DMS 273 treated with DMSO at 0.1 percent for 48 hours (cell line): ENCODE data around the gene SLC46A1.

Experiments used
- DNase-seq: peaks from one replicate; lab custom pipeline; 2025; lab: John Stamatoyannopoulos, UW

The SLC46A1 gene

DNA sequence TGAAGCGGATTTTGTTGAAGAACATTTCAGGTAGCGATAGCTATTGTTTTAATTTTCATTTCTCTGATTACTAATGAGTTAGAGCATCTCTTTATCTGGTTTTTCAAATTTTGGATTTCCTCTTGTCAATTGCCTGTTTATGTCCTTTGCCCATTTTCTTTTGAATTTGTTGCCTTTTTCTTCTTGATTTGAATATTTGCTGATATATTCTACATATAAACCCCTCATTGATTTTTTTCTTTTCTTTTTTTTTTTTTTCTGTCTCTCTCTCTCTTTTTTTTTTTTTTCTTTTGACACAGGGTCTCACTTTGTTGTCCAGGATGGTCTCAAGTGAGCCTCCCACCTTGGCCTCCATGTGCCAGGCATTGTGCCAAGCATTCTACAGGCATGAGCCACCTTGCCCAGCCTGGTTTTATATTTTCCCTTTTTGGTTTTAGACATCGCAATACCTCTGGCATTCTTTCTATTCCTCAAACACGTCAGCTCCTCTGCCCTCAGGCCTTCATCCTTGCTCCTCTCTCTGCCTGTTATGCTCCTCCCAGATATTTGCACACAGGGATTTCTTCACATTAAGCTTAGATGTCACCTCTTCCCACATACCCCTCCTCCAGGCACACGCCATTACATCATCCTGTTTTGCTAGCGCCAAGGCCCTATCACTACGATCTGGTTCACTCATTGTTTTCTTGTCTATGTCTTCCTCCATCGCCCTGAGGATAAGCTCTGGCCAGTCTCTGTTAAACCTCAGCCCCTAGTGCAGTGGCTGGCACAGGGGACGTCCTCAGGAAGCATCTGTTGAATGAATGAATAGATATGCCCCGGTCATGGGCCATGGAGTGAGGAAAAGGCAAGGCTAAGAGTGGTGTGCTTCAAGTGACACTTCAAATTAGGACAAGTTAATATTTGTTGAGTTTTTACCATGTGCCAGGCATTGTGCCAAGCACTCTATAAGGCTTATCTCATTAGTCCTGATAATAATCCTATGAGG, 25.9 kb downstream of the SLC46A1 start:
- no peak for DNase-seq

DNA sequence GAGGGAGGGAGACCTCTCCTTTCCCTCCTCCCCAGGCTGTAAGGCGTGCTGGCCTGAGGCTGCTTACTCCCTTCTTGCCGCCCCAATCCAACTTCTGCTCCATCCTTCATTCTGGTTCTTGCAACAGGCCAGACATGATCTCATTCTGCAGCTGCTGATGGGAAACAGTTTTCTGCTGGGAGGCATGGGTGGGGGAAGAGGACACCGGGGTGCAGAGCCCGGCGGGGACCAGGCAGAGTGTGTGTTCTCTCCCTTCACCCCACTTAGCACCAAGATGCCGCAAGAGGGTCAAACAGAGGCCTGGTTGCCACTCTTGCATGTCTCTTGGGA, 33.1 kb downstream of the SLC46A1 start:
- DNase-seq, result no peak

DNA sequence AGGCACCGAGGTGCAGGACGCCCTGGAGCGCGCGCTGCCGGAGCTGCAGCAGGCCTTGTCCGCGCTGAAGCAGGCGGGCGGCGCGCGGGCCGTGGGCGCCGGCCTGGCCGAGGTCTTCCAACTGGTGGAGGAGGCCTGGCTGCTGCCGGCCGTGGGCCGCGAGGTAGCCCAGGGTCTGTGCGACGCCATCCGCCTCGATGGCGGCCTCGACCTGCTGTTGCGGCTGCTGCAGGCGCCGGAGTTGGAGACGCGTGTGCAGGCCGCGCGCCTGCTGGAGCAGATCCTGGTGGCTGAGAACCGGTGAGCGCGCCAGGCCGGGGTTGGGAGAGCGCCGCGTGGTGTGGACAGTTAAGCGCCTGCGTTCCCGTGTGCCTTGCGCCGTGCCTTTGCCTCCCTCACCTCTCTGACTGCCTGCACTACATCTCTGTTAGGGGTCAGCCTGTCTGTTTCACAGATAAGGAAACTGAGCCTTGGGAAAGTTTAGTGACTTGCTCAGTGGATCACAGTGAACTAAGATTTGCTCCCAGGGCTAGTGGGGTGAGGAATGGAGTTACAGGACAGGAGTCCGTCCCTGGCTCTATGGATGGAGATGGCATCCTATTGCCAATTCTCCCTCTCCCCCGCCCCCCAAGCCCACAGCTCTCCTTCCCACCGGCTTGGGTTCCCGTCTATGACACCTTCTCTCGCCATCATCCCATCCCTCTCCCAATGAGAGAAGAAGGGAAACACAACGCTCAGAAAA, 33.6 kb downstream of the SLC46A1 start:
- no peak for DNase-seq

DNA sequence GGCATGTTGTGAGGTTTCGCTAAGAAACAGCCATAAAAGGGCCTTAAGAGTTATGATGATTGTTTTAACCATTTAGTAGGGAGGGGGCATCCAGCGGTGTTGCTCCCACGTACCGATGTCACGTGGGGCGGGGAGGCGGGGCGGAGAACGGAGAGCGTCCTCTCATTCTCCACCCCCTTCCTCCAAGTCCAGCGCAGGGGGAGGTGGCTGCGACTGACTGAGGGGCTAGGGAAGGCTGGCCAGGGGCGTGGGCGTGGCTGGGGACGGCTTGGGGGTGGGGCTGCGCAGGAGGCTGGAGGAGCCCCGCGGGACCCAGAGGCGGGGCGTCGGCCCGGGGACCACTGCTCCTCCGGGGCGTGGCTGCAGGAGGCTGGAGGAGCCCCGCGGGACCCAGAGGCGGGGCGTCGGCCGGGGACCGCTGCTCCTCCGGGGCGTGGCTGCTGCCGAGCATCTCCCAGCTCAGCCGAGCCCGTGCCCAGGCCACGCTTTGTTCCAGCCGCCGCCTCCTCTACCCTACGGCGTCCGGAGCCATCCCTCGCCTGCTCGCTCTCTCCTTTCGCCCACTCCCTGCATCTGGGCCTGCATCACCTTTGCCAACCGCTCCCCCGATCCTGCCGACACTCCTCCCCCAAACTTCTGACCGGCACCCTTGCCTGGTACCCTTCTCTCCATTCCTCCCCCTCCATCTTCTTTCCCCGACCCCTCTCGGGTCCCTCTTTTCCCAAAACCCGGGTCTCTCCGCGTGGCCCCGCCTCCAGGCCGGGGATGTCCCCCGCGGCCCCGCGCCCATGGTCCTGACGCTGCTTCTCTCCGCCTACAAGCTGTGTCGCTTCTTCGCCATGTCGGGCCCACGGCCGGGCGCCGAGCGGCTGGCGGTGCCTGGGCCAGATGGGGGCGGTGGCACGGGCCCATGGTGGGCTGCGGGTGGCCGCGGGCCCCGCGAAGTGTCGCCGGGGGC, 34.5 kb downstream of the SLC46A1 start, which contains the start of gene SARM1:
SARM1 (plus strand) TSS at position 450 of the 958 bp plus-strand sequence; CDS start at position 789, 339 bp downstream.
- DNase-seq, result peak; percentile 83

DNA sequence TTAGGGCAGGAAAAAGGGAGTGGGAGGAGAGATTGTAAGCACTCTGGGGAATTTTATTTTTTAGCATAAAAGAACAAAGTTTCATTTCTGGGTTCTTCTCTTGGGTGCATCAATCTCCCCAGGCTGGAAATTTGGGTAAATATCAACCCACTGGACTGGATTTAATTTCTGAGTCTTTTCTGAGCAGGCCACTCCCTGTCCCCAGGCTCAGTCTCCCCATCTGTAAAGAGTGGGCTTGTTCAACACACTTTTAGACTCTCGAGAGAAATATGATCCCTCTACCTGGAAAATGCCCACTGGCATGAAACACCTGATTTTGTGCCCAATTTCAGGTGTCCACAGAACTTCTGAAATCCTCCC, 35.3 kb downstream of the SLC46A1 start:
- no peak for DNase-seq

DNA sequence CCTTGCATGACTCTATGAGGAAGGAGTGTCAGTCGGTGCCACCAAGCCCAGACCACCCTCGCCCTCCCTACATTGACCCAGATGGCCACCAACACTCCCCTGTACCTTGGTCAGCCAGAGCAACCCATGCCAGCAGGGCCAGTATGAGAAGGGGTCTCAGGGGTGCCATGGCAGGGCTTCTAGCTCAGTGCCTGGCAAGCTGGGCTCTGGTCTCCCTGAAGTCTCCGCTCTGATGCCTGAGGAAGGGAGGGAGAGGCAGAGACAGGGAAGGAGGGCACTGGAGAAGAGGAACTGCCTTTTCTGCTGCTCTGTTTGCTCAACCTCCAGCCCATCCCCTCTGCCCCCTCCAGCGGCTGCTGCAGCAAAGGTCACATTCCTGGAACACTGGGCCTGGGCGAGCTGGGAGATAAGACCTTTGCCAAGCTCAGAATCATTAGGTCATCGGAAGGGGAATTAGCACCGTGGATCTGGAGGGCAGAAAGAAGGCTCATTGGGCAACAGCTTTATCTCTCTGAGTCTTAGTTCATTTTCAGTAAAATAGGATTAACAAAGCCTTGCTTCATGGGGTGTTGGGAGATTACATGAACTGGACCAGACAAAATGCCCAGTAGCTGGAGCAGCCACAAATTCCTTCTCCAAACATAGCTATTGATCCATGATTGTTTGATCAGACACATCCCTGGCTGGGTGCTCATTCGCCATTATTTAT, 35.8 kb downstream of the SLC46A1 start, which contains the start of gene VTN:
VTN (minus strand) TSS at position 273 of the 709 bp plus-strand sequence; CDS start at position 169, 104 bp downstream.
- no peak for DNase-seq

DNA sequence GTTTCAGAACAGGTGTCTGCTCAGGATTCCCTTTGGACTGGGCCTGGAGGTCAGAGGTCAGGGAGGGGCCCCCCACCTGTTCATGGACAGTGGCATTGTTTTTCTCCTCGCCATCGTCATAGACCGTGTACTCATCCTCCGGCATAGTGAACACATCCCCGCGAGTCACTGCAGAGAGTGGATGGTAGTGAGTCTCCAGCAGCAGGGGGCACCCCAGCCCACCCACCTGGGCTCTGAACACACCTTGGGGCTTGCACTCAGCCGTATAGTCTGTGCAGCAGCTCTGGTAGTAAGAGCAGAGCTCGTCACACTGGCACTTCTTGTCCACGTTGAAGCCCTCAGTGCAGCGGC, 36.4 kb downstream of the SLC46A1 start:
- no peak for DNase-seq

DNA sequence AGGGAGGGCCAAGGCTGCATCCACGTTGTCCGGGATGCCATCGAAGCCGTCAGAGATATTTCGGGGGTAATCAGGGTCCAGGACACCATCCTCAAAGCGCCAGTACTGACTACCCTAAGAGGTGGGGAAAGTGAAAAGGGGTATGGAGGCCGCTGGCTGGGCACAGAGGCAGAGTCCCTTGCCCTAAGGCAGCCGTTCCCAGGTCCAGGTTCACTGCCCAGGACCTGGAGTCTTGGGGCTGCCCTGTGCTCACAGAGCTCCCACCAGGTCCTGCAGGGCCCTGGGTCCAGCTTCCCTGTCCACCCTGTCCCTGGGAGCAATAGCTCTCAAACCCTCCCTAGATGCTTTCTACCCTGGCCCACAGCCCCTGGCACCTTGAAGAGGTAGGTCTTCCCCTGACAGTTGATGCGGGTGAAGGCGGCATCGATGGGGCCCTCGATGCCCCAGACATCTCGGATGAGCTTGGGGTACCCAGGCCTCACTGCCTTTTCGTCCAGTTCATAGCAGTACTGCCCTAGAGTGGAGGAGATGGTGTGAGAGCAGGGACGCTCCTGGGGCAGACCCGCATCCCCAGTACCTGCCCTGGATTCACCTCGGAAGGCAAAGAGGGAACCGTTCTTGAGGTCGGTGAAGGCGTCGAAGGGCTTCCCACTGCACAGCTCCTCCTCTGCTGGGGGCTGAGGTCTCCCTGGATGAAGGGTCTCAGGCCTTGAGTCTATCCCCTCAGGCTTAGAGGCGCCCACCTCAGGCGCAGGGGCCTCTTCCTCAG, 36.9 kb downstream of the SLC46A1 start:
- DNase-seq, result no peak

DNA sequence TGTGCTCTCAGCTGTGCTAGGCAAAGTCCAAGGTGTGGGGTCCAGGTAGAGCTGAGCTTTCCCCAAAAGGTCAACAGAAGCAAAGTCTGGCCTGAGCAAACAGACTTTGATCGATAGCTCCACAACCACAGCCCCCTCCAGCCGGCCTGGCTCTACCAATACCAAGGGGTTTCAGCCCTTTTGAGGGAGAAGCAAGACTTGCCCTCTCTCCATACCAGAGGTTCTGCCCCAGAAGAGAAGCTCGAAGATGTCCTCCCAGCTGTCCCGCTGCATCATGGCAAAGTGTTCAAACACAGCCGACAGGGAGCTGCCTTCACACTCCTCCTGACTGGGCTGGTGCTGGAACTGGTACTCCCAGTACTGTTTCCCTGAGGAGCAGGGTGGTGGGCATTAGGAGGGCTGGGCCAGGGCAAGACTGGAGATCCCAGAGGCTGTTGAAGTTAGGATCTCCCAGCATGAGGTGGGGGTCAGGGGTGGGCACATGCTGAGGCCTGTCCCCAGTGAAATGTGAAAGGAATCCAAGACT, 37.6 kb downstream of the SLC46A1 start:
- DNase-seq, result no peak

DNA sequence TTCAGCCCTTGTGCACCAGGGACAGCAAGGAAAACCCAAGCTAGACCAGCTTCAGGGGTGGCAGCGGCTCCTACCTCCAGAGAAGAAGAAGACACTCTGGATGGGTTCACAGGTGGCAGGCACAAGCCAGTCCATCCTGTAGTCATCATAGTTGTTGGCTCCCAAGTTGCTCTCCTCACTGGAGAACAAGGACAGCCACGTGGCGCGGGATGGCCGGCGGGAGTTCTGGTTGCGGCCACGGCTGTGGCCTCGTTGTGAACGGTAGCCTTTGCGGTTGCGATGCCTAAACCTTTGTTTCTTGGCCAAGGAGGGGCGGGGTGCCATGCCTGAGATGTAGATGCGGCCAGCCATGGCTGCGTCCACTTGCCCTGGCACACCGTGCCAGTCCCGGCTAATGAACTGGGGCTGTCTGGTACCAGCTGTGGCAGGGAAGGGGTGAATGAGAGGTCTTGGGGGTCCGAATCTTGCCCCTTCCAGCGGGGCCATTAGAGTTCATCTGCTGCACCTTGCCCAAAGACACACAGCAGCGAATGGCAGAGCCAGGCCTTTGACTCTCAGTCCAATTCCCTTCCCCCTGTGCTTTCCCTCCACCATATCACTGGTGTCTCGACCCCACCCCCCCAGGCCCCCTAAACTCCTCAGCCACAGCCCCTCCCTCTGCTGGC, 38.2 kb downstream of the SLC46A1 start:
- DNase-seq, result no peak

DNA sequence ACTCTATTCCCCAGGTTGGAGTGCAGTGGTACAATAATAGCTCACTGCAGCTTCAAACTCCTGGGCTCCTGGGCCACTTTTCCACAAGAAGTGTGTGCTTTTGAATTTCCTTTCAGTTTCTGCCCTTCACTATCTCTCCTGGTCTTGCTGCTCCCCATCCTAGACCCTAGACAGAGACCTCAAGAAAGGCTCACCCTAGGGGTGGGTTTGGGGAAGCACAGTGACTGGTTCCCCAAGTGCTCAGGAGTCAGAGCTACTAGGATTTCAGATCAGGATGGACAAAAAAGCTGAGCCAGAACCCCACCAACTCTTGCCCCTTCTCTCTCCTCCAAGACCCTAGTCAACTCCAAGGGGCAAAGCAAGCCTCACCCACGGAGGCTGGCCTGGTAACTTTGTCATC, 39.4 kb downstream of the SLC46A1 start:
- DNase-seq, result no peak

DNA sequence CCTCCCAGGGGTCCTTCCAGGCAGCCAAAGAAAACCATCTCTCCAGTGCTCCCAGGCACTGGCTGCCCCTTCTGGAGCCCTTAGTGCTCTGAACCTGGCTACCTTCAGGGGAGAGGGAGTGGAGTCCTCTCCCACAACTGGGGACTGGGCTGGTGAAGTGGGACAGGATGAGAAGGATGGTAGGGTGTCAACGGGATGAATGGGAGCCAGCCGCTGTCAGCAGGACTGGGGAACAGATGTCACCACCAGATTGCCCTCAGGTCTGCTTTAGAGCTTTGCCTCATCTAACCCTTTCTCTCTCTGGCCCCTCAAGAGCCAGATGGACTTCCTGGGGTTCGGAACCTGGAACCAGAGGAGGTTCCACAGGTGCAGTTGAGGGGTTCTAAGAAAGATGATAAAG, 40.5 kb downstream of the SLC46A1 start:
- peak; percentile 29 for DNase-seq

DNA sequence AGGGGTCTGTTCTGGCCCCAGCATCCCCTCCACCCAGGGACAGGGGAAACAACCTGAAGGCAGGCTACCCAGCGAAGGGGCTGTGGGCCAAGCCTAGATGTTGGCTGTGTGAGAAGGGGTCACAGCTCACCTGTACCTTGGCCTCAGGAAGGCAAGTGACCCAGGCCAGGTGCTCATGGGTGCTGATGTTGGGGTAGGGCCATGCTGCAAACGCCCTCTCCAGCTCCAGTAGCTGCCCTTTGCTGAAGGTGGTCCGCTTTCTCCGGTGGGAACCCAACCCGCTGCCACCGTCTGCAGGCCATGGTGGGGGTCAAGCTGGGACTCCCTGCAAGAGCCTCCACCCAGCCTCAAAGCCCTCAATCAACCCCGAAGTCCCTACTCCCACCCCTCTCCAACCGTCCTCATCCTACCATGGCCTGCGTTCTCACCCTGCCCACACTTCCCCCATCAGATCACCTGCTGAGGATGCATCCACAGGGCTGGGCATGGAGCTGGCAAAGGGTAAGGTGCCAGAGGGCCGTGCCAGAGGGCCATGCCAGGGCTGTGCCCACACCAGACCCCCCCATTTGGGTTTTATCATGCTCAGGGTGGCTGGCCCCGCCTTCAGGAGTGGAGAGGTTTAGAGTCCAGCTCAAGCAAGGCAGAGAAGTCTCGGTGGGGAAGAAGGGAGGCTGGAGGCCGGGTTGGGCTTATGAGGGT, 41.2 kb downstream of the SLC46A1 start, which contains the start of gene SEBOX:
SEBOX (minus strand) TSS at position 535 of the 699 bp plus-strand sequence; CDS start at position 487, 48 bp downstream.
- no peak for DNase-seq

DNA sequence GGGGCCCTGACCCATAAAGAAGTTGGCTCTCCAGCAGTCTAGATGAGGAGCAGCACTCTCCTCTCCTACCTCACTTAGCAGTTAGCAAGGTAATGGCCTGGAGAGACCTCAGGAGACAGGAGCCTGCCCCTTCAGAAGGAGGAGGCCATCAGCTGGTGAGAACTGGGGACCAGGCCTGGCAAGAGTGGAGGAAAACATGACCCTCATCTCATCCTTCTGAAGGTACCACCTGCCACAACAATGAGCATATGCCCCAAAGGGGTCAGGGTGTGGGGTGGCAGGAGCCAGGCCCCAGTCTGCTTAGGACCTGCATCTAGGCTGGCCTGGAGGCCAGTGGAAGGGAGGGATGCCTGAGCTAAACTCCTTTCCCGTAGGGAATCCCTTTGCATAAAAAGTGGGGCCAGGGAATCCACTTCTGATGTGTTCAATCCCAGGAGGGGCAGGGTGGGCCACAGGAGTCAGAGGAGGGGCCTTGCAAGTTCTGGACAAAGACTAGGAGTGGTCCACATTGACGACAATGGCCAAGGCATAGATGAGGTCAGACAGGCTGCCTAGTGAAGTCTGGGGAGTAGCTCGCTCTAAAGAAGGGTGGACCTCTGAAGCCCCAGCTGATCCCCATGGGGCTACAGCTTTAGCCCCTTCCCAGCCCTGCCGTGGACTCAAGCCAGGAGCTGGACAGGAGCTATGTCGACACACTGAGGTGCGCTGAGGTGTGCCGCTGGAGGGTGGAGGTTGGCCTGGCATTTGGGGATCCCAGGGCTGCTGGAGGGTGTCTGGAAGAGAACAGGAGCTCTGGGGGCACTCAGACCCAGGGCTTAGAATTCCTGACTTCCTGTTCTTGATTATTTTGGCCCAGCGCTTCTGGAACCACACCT, 42.0 kb downstream of the SLC46A1 start:
- no peak for DNase-seq

DNA sequence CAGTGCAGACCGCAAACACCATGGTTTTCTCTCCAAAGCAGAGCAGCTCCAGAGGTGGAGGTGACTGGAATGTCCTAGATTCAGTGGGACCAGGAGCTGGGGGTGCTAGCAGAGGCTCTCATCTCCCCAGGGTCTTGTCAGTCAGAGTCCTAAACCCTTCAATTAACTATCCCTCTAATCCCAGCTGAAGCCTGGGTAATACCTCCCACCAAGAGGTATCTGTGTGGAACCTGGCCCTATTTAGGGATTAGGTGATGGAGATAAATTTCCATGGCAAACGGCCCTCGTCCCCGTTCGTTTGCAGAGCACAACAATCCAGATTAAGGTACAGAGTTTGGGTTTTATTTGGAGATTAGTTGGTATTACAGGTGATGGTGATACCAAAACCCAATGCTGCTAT, 42.8 kb downstream of the SLC46A1 start:
- DNase-seq, result no peak

DNA sequence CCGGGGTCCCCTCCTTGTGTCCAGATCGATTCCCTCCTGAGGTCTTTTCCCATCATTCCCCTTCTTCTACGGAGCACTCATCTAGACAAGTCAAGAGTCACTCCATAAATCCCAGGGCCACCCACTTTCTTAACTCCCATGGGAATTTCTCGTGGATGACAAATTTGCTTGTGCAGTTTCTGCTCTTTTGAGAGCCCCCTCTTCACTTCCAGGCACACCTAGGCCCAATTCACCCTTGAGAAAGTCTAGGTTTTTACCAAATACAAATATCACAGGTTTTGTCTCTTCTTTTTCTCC, 48.2 kb downstream of the SLC46A1 start:
- DNase-seq, result no peak

DNA sequence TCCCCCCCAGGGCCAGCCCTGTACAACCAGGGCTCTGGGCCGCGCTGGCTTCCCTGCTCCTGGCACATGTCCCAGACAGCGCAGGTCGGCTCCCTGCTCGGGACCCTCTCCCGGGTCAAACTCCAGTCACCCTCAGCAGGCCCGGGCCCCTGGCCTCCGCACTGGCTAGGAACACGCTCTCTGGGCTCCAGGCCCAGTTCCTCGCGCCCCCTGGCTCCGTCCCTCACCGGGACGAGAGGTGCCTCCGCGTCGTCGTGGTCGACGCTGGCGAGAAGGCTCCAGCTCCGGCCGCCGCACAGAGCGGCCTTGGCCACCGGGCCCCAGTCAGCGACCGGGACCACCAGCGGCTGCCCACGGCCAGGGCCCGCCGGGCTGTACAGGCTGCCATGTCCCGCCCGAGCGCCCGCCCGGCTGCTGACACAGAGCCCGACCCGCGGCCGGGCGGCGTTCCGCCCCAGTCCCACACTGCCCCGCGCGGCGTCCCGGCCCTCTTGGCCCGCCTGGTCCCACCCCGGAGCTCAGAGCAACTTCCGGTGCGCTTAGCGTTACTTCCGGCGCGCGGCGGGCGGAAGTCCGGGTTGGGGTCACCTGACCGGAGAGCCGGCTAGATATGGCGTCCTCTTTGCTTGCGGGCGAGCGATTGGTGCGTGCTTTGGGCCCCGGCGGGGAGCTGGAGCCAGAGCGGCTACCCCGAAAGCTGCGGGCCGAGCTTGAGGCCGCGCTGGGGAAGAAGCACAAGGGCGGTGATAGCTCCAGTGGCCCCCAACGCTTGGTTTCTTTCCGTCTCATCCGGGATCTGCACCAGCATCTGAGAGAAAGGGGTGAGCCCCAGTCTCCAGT, 48.7 kb downstream of the SLC46A1 start, which contains the start of gene POLDIP2:
POLDIP2 (minus strand) TSS at position 467 of the 840 bp plus-strand sequence; CDS start at position 388, 79 bp downstream.
- DNase-seq, result peak; percentile 84
